Measurements from ENCODE around the gene KIAA0930. TPM values are rescaled to one million over a fixed set of nuclear protein-coding genes. Genes with fewer than 3 reads are reported as not detected.

The KIAA0930 gene
- total RNA-seq, 2 donors from 2014 or later, result 29.1 to 55.1 TPM

- 78% methylated on average over 16 of the region's 16 CpGs for WGBS
- no peaks in the 10 kb centered on the region for H3K9me3 ChIP-seq
- peaks cover 8% of the 10 kb centered on the region for H3K4me1 ChIP-seq (replicated peaks)
- no peaks in the 10 kb centered on the region for H3K36me3 ChIP-seq
- no peak for TF ChIP-seq CTCF (IDR thresholded peaks at IDR 0.05)
- no peak for TF ChIP-seq POLR2AphosphoS5 (IDR thresholded peaks at IDR 0.05)
- no peak for TF ChIP-seq POLR2A (IDR thresholded peaks at IDR 0.05)
- no peak overlapping the region for H3K4me3 ChIP-seq
- no peaks in the 10 kb centered on the region for H3K27me3 ChIP-seq (replicated peaks; ENCODE audit: insufficient read depth)
- no peak for DNase-seq (ENCODE audit: low spot score)
- H3K27ac ChIP-seq, result no peak overlapping the region
- intact Hi-C loops (cut with DNase I), result no loop called here
Observed at GRCh38 chr22:45185718-45186514, 54.8 kb downstream of the KIAA0930 start.

- Histone ChIP-seq H3K27ac (no peak overlapping the region), H3K27me3 (replicated peaks; ENCODE audit: insufficient read depth) (no peaks in the 10 kb centered on the region), H3K4me3 (no peak overlapping the region), H3K4me1 (replicated peaks) (no peaks in the 10 kb centered on the region), H3K9me3 (no peaks in the 10 kb centered on the region), H3K36me3 (no peaks in the 10 kb centered on the region)
- 86% methylated on average over 13 of the region's 13 CpGs for WGBS
- TF ChIP-seq CTCF (IDR thresholded peaks at IDR 0.05) (no peak), POLR2AphosphoS5 (IDR thresholded peaks at IDR 0.05) (no peak), POLR2A (IDR thresholded peaks at IDR 0.05) (no peak)
- intact Hi-C loops (cut with DNase I), result no loop called here
- DNase-seq (ENCODE audit: low spot score), result no peak
Observed at GRCh38 chr22:45183974-45184373, 56.7 kb downstream of the KIAA0930 start.

- Histone ChIP-seq H3K9me3 (no peaks in the 10 kb centered on the region), H3K36me3 (no peaks in the 10 kb centered on the region), H3K27me3 (replicated peaks; ENCODE audit: insufficient read depth) (no peaks in the 10 kb centered on the region), H3K4me3 (no peak overlapping the region), H3K4me1 (replicated peaks) (no peaks in the 10 kb centered on the region), H3K27ac (no peak overlapping the region)
- WGBS, result 93% methylated on average over 2 of the region's 2 CpGs
- no peak for DNase-seq (ENCODE audit: low spot score)
- intact Hi-C loops (cut with DNase I), result no loop called here
- no peak for TF ChIP-seq POLR2A (IDR thresholded peaks at IDR 0.05)
- no peak for TF ChIP-seq CTCF (IDR thresholded peaks at IDR 0.05)
- TF ChIP-seq POLR2AphosphoS5 (IDR thresholded peaks at IDR 0.05), result no peak
Observed at GRCh38 chr22:45181766-45182165, 58.9 kb downstream of the KIAA0930 start.

GRCh38 chr22:45181240-45181639 lies 59.5 kb downstream of the KIAA0930 start:
- 96% methylated on average over 4 of the region's 4 CpGs for WGBS
- H3K9me3 ChIP-seq, result no peaks in the 10 kb centered on the region
- H3K4me1 ChIP-seq (replicated peaks), result no peaks in the 10 kb centered on the region
- TF ChIP-seq POLR2AphosphoS5 (IDR thresholded peaks at IDR 0.05) (no peak), CTCF (IDR thresholded peaks at IDR 0.05) (no peak), POLR2A (IDR thresholded peaks at IDR 0.05) (no peak)
- no peak overlapping the region for H3K27ac ChIP-seq
- intact Hi-C loops (cut with DNase I), result no loop called here
- DNase-seq (ENCODE audit: low spot score), result no peak
- H3K4me3 ChIP-seq, result no peak overlapping the region
- H3K36me3 ChIP-seq, result no peaks in the 10 kb centered on the region
- H3K27me3 ChIP-seq (replicated peaks; ENCODE audit: insufficient read depth), result no peaks in the 10 kb centered on the region

GRCh38 chr22:45180146-45180679 lies 60.5 kb downstream of the KIAA0930 start:
- H3K27me3 ChIP-seq (replicated peaks; ENCODE audit: insufficient read depth), result no peaks in the 10 kb centered on the region
- DNase-seq (ENCODE audit: low spot score), result no peak
- no peaks in the 10 kb centered on the region for H3K9me3 ChIP-seq
- H3K4me3 ChIP-seq, result no peak overlapping the region
- H3K36me3 ChIP-seq, result peaks cover 0 to 7% of the 10 kb centered on the region in 2 donors
- 77% methylated on average over 14 of the region's 14 CpGs for WGBS
- no peaks in the 10 kb centered on the region for H3K4me1 ChIP-seq (replicated peaks)
- H3K27ac ChIP-seq, result no peak overlapping the region
- TF ChIP-seq POLR2A (IDR thresholded peaks at IDR 0.05) (no peak), POLR2AphosphoS5 (IDR thresholded peaks at IDR 0.05) (no peak), CTCF (IDR thresholded peaks at IDR 0.05) (no peak)
- intact Hi-C loops (cut with DNase I), result no loop called here
